GM12878 (cell line): ENCODE data around the gene NFIX. TPM values are rescaled to one million over a fixed set of nuclear protein-coding genes. Genes with fewer than 3 reads are reported as not detected.

Source experiments
- ATAC-seq: fragments of 200-7000 bp; cut with Tn5 transposase; 3 replicates; pipeline ENCODE4 v1.9.1; 2020; ENCODE audit warnings: mild to moderate bottlenecking, moderate library complexity
- BruUV-seq: library from RNA; stranded (reverse); fragments of 400-500 nt; replicated peaks from 2 replicates; lab custom pipeline; 2021; lab: Mats Ljungman, UMichigan
- CTCF ChIA-PET: fragments of 300-600 bp; sonication (Branson Sonifier 250); formaldehyde crosslinking; extraction: SDS; loops from one replicate; lab custom pipeline; 2021; ENCODE audit warnings: inconsistent platforms; lab: Yijun Ruan, JAX
- POLR2A ChIA-PET: fragments of 350-600 bp; formaldehyde crosslinking; extraction: SDS; loops from one replicate; lab custom pipeline; 2021; ENCODE audit warnings: inconsistent platforms; lab: Charles Lee
- RAD21 ChIA-PET: fragments of 300-600 bp; sonication (Branson Sonifier 250); formaldehyde crosslinking; loops from one replicate; lab custom pipeline; 2023; ENCODE audit warnings: antibody characterized with exemption; ENCODE audit not compliant: unreplicated experiment; lab: Charles Lee
- SMC1A ChIA-PET: fragments of 300-600 bp; sonication (Branson Sonifier 250); formaldehyde crosslinking; loops from one replicate; lab custom pipeline; 2023; ENCODE audit not compliant: unreplicated experiment, uncharacterized antibody; lab: Charles Lee
- DNase-seq: peaks from one replicate; pipeline ENCODE4 v3.0.0-alpha.2; 2011; ENCODE audit warnings: low read depth, low spot score
- FAIRE-seq: peaks from 3 replicates; lab custom pipeline; 2011; peaks lifted over from hg19 to GRCh38; lab: Jason Lieb, UNC
- H2AFZ ChIP-seq: 2 replicates; pipeline ENCODE4 v1.6.0; 2011; ENCODE audit warnings: low read depth, low read length, control low read depth; ENCODE audit not compliant: control insufficient read depth
- H3K27ac ChIP-seq: 2 replicates; pipeline ENCODE4 v1.5.1; 2011; ENCODE audit warnings: control low read depth; ENCODE audit not compliant: control insufficient read depth, insufficient read depth
- H3K27me3 ChIP-seq, 2 experiments: replicated peaks in 1 of 2; 2 replicates each; pipeline versions ENCODE4 v1.6.0 to v1.6.1; 2011; ENCODE audit warnings: low read length in 1 of 2; ENCODE audit not compliant: control insufficient read depth in 2 of 2, insufficient read depth in 2 of 2
- H3K36me3 ChIP-seq, 2 experiments: 2 replicates each; pipeline ENCODE4 v1.5.1; 2011; ENCODE audit warnings: low read length in 1 of 2; ENCODE audit not compliant: control insufficient read depth in 2 of 2, insufficient read depth in 2 of 2
- H3K4me1 ChIP-seq: 2 replicates; pipeline ENCODE4 v1.6.1; 2011; ENCODE audit warnings: mild to moderate bottlenecking, low read length, moderate library complexity, mixed read lengths; ENCODE audit not compliant: control insufficient read depth, insufficient read depth
- H3K4me2 ChIP-seq: 2 replicates; pipeline ENCODE4 v1.6.0; 2011; ENCODE audit warnings: control low read depth; ENCODE audit not compliant: control insufficient read depth, insufficient read depth
- H3K4me3 ChIP-seq: fragments of 200-600 bp; sonication (generic); 2 replicates; pipeline ENCODE4 v1.5.1; 2016
- H3K79me2 ChIP-seq: 2 replicates; pipeline ENCODE4 v1.6.0; 2011; ENCODE audit warnings: low read length; ENCODE audit not compliant: control insufficient read depth, insufficient read depth
- H3K9ac ChIP-seq: 2 replicates; pipeline ENCODE4 v1.8.0; 2011; ENCODE audit warnings: low read length, control low read depth, mixed read lengths; ENCODE audit not compliant: control insufficient read depth, insufficient read depth
- H3K9me3 ChIP-seq: replicated peaks from 3 replicates; pipeline ENCODE4 v1.5.1; 2011; ENCODE audit warnings: mild to moderate bottlenecking, low read length; ENCODE audit not compliant: control insufficient read depth, insufficient read depth
- H4K20me1 ChIP-seq: 2 replicates; pipeline ENCODE4 v1.6.0; 2011; ENCODE audit not compliant: control insufficient read depth, insufficient read depth
- ATF2 ChIP-seq: IDR thresholded peaks from 2 replicates; pipeline ENCODE4 v1.6.1; 2012; ENCODE audit warnings: low read length, inconsistent platforms
- CHD1 ChIP-seq: IDR thresholded peaks from 2 replicates; pipeline ENCODE4 v1.6.1; 2012; ENCODE audit warnings: low read depth, low read length, improper control_type of control experiment
- GABPA ChIP-seq: IDR thresholded peaks from 2 replicates; pipeline ENCODE4 v1.6.1; 2014; ENCODE audit warnings: antibody characterized with exemption, low read depth, mild to moderate bottlenecking, inconsistent platforms
- NR2C1 ChIP-seq: fragments of 450-650 bp; IDR thresholded peaks from 2 replicates; pipeline ENCODE4 v1.6.1; 2017; ENCODE audit warnings: antibody characterized with exemption, mild to moderate bottlenecking, moderate library complexity
- PAX5 ChIP-seq: IDR thresholded peaks from 2 replicates; pipeline ENCODE4 v1.6.1; 2011; ENCODE audit warnings: low read depth, low read length, borderline replicate concordance
- PAX8 ChIP-seq: fragments of 450-650 bp; IDR thresholded peaks from 2 replicates; pipeline ENCODE4 v1.6.1; 2017; ENCODE audit warnings: mild to moderate bottlenecking, moderate library complexity
- SMAD1 ChIP-seq: fragments of 450-650 bp; IDR thresholded peaks from 2 replicates; pipeline ENCODE4 v1.6.1; 2018; ENCODE audit warnings: mild to moderate bottlenecking, low read depth; ENCODE audit not compliant: partially characterized antibody
- STAT1 ChIP-seq: fragments of 450-650 bp; conservative IDR thresholded peaks from 2 replicates; pipeline ENCODE4 v1.6.1; 2014; ENCODE audit warnings: antibody characterized with exemption, mild to moderate bottlenecking
- USF2 ChIP-seq: IDR thresholded peaks from 2 replicates; pipeline ENCODE4 v1.6.1; 2011; ENCODE audit warnings: low read depth, low read length, improper control_type of control experiment, borderline replicate concordance
- ZBTB11 ChIP-seq: fragments of 450-650 bp; formaldehyde crosslinking; IDR thresholded peaks from 2 replicates; pipeline ENCODE4 v1.5.0; 2022; ENCODE audit warnings: mild to moderate bottlenecking, missing genetic modification characterization
- ZNF207 ChIP-seq: fragments of 450-650 bp; IDR thresholded peaks from 2 replicates; pipeline ENCODE4 v1.6.1; 2014; ENCODE audit warnings: antibody characterized with exemption, mild to moderate bottlenecking, borderline replicate concordance
- ZNF24 ChIP-seq: fragments of 450-650 bp; IDR thresholded peaks from 2 replicates; pipeline ENCODE4 v1.6.1; 2017; ENCODE audit warnings: antibody characterized with exemption, mild to moderate bottlenecking
- ZZZ3 ChIP-seq: IDR thresholded peaks from 2 replicates; pipeline ENCODE4 v1.6.1; 2011; ENCODE audit warnings: low read depth; ENCODE audit not compliant: control insufficient read depth, insufficient read length
- WGBS: methylation state at CpG from one replicate; pipeline ENCODE4 v1.1.6; 2016; ENCODE audit warnings: low lambda C conversion rate; ENCODE audit not compliant: insufficient replicate concordance, insufficient coverage; ENCODE audit errors: missing lambda C conversion rate; 5-methylcytosine and 5-hydroxymethylcytosine counted together
- in situ Hi-C: fragments of 300-500 bp; cut with MboI; formaldehyde crosslinking; loops from 9 replicates; pipeline ENCODE4 v1.14.3; 2018; ENCODE audit warnings: mixed read lengths
- intact Hi-C: fragments of 100-400 bp; cut with micrococcal nuclease; formaldehyde crosslinking; loops from one replicate; pipeline ENCODE4 v1.14.2; 2022; ENCODE audit not compliant: unreplicated experiment
- polyA plus RNA-seq, 11 experiments: library from polyadenylated mRNA; depleted of rRNA in 4 of 11; unstranded in 6 of 11; stranded (reverse) in 5 of 11; fragments of >200 nt; fragmentation: Nextera tagmentation in 4 of 11; fragmentation: Illumina TruSeq in 1 of 11; extraction: Ambion mirVana in 4 of 11; extraction: Trizol in 1 of 11; gene quantifications; 1 replicate in 1 of 11; 2 replicates in 10 of 11; pipeline versions ENCODE4 v1.2.1 to v1.2.3, GENCODE V29; 2011 to 2016; ENCODE audit warnings: inconsistent platforms in 2 of 11, missing spikeins in 2 of 11, low read depth in 1 of 11
- total RNA-seq, 4 experiments: library from RNA; depleted of rRNA in 3 of 4; stranded (reverse); fragments of >200 nt in 3 of 4; fragmentation: Illumina TruSeq in 1 of 4; extraction: Trizol in 1 of 4; gene quantifications; 2 replicates each; pipeline versions ENCODE4 v1.2.1 to v1.2.3, GENCODE V29; 2013 to 2021
- TF ChIP-seq, protein P1 (sequence below): fragments of 150-350 bp; IDR thresholded peaks from 2 replicates; pipeline ENCODE4 v1.6.1; 2014; ENCODE audit warnings: mild to moderate bottlenecking, low read depth, low read length

NFIX gene
- total and polyA plus RNA-seq, 10 of the 15 experiments (the other 5 are each of a cell fraction or from before 2014, with no cell fraction given): 0.02 to 2.2 (median 0.28) TPM

- Histone ChIP-seq H3K9ac (no peak overlapping the region), H2AFZ (no peak overlapping the region), H3K9me3 (no peaks in the 10 kb centered on the region), H3K79me2 (no peaks in the 10 kb centered on the region), H3K4me2 (no peak overlapping the region), H3K27me3 (peaks cover 5 to 11% of the 10 kb centered on the region in 2 experiments), H3K27ac (no peak overlapping the region), H3K4me1 (no peaks in the 10 kb centered on the region), H4K20me1 (no peaks in the 10 kb centered on the region), H3K36me3 (no peaks in the 10 kb centered on the region), H3K4me3 (no peak overlapping the region)
- ATAC-seq (no peak), FAIRE-seq (no peak), DNase-seq (no peak)
- RAD21 ChIA-PET: no interaction called here
- POLR2A ChIA-PET: no interaction called here
- WGBS: 43% methylated on average over 5 of the region's 5 CpGs
- TF ChIP-seq PAX8 (no peak), STAT1 (no peak), CHD1 (no peak), ZZZ3 (no peak), ZNF207 (no peak), ZBTB11 (CRISPR knock-in tag) (no peak), USF2 (no peak), ZNF24 (no peak), SMAD1 (no peak), GABPA (no peak), NR2C1 (no peak), PAX5 (no peak), ATF2 (no peak)
- TF ChIP-seq, protein P1, sequence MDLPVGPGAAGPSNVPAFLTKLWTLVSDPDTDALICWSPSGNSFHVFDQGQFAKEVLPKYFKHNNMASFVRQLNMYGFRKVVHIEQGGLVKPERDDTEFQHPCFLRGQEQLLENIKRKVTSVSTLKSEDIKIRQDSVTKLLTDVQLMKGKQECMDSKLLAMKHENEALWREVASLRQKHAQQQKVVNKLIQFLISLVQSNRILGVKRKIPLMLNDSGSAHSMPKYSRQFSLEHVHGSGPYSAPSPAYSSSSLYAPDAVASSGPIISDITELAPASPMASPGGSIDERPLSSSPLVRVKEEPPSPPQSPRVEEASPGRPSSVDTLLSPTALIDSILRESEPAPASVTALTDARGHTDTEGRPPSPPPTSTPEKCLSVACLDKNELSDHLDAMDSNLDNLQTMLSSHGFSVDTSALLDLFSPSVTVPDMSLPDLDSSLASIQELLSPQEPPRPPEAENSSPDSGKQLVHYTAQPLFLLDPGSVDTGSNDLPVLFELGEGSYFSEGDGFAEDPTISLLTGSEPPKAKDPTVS: no peak
- CTCF ChIA-PET: interaction anchor here (1.3 to 1.8 kb wide), 2 partner anchors 28 to 90 kb away, joined by 3 to 4 read pairs; no protein-coding TSS in a partner anchor
- SMC1A ChIA-PET: no interaction called here
- in situ Hi-C loops (no loop called here), intact Hi-C loops (no loop called here)
- BruUV-seq: no TSS peak
Measured at GRCh38 chr19:13066226-13066625, 71.0 kb downstream of the NFIX start.
